Heart right ventricle (tissue), 16 donors: ENCODE data around the gene NPAS4. TPM values are rescaled to one million over a fixed set of nuclear protein-coding genes. Genes with fewer than 3 reads are reported as not detected.

Source experiments
- ATAC-seq, 8 donors: fragments of 200-7000 bp; cut with Tn5 transposase; one replicate each; pipeline ENCODE4 v1.9.1; 2020; ENCODE audit warnings: mild to moderate bottlenecking in 8 of 8, moderate library complexity in 8 of 8, moderate number of reproducible peaks in 1 of 8
- DNase-seq, 2 donors: peaks; one replicate each; pipeline ENCODE4 v3.0.0-alpha.2; 2020
- H3K27ac ChIP-seq, 10 donors: fragments of 200-600 bp; sonication (generic) in 2 of 10; one replicate each; pipeline versions ENCODE4 v1.5.0 to v1.8.0; 2020 to 2022; ENCODE audit warnings: mild to moderate bottlenecking in 3 of 10
- H3K27me3 ChIP-seq, 7 donors: fragments of 200-600 bp; one replicate each; pipeline ENCODE4 v1.8.0; 2021 to 2022; ENCODE audit warnings: mild to moderate bottlenecking in 2 of 7
- H3K36me3 ChIP-seq, 9 donors: fragments of 200-600 bp; sonication (generic) in 1 of 9; one replicate each; pipeline versions ENCODE4 v1.5.0 to v1.8.0; 2020 to 2022; ENCODE audit warnings: mild to moderate bottlenecking in 2 of 9
- H3K4me1 ChIP-seq, 9 donors: fragments of 200-600 bp; sonication (generic) in 1 of 9; one replicate each; pipeline versions ENCODE4 v1.5.0 to v1.8.0; 2020 to 2022; ENCODE audit warnings: mild to moderate bottlenecking in 4 of 9
- H3K4me3 ChIP-seq, 10 donors: fragments of 200-600 bp; sonication (generic) in 2 of 10; one replicate each; pipeline versions ENCODE4 v1.5.0 to v1.8.0; 2020 to 2022; ENCODE audit warnings: mild to moderate bottlenecking in 7 of 10, moderate library complexity in 2 of 10
- H3K9me3 ChIP-seq, 11 donors: fragments of 200-600 bp in 10 of 11; sonication (generic) in 2 of 11; one replicate each; pipeline versions ENCODE4 v1.5.0 to v1.8.0; 2013 to 2022; ENCODE audit warnings: mild to moderate bottlenecking in 2 of 11, control low read depth in 1 of 11, moderate library complexity in 1 of 11
- CTCF ChIP-seq, 9 donors: fragments of 200-600 bp; sonication (generic) in 2 of 9; IDR thresholded peaks; one replicate each; pipeline versions ENCODE4 v1.5.0 to v1.8.0; 2021 to 2022; ENCODE audit warnings: antibody characterized with exemption in 9 of 9, mild to moderate bottlenecking in 5 of 9, moderate library complexity in 1 of 9
- WGBS, 2 donors: extraction: QIAGEN DNeasy Blood & Tissue Kit; methylation state at CpG; one replicate each; pipeline ENCODE4 v1.1.7; 2013; ENCODE audit warnings: inconsistent platforms in 1 of 2; 5-methylcytosine and 5-hydroxymethylcytosine counted together
- intact Hi-C, 10 donors: fragments of 100-400 bp; cut with DNase I; formaldehyde crosslinking; loops; one replicate each; pipeline versions ENCODE4 v1.11.1 to v1.14.2; 2022
- polyA plus RNA-seq, 2 donors: library from polyadenylated mRNA; stranded (reverse); fragments of 200-250 nt; gene quantifications; one replicate each; pipeline ENCODE4 v1.2.3, GENCODE V29; 2013
- total RNA-seq, 10 donors: library from RNA; stranded (reverse); fragmentation: NEBNext Ultra II Directional in 3 of 10; extraction: Animal tissue kit (Norgen Biotek cat#: 25700) in 3 of 10; gene quantifications; one replicate each; pipeline versions ENCODE4 v1.2.1 to v1.2.4, GENCODE V29; 2021 to 2023
- donor health status: Arrhythmogenic right ventricular cardiomyopathy.
- donor health status: ischemic (EF 13 %, LVEDD 7.1; RV severe dilation, severe dysfunction).
- donor health status: healthy with polysubstance abuse.
- donor health status: DM: no; HTN: yes; CAD: no.
- donor health status: DM: no; HTN: no; CAD: no.
- donor health status: ischemic (EF 25% LVEDD 6.9; RV normal size, moderate dysfunction).
- donor health status: ischemic (EF 25% LVEDD 5.7; RV mildly dilated, moderate dysfunction).
- donor health status: healthy.
- donor health status: DM: yes; HTN: yes; CAD: no.
- donor health status: Ischemic cardiomyopathy.
- donor health status: ischemic (EF 35%, LVEDD 5.7; RV mildly dilated, moderate dysfunction).
- donor health status: nonischemic (EF 11% LVEDD 7.7; RV severe dilation, severe dysfunction).
- donor health status: DM: yes; HTN: yes; CAD: no.
- donor health status: PGD.
- donor health status: ischemic (EF 29% LVEDD 5.4; RV normal size, mild dysfunction).
- donor health status: nonischemic (EF 23%, LVEDD 6.1; RV moderate dilation, normal function).

Gene NPAS4
- total and polyA plus RNA-seq, 12 donors: 0.04 TPM; not detected in 11

GRCh38 chr11:66407651-66408050 is 13.2 kb upstream of the NPAS4 start:
- H3K36me3 ChIP-seq: no peaks in the 10 kb centered on the region
- H3K9me3 ChIP-seq: no peaks in the 10 kb centered on the region
- peaks cover 0 to 11% (median 7%) of the 10 kb centered on the region in 9 donors for H3K4me1 ChIP-seq
- peaks cover 0 to 32% (median 26%) of the 10 kb centered on the region in 7 donors for H3K27me3 ChIP-seq
- no peak for TF ChIP-seq CTCF (IDR thresholded peaks at IDR 0.05)
- intact Hi-C loops: loop anchor here in 9 of 10 donors (1.0 to 10.0 kb wide), 12 partner anchors 23 to 427 kb away; partner anchors contain the start of genes MRPL11 (in 1 of the 9) and RBM4B (in 1 of the 9)
- DNase-seq: no peak
- no peak for ATAC-seq
- 49 to 55% methylated on average over 5 of the region's 5 CpGs for WGBS, 2 donors
- no peak overlapping the region for H3K27ac ChIP-seq
- H3K4me3 ChIP-seq: no peak overlapping the region

- TF ChIP-seq CTCF (IDR thresholded peaks at IDR 0.05): peak; percentile 100
- intact Hi-C loops: loop anchor here in 9 of 10 donors (1.0 to 10.0 kb wide), 12 partner anchors 22 to 426 kb away; partner anchors contain the start of genes MRPL11 (in 1 of the 9) and RBM4B (in 1 of the 9)
- no peaks in the 10 kb centered on the region for H3K36me3 ChIP-seq
- H3K27ac ChIP-seq: peak overlapping the region in 3 of 10 donors; percentile 18 to 49 (median 40)
- peak; percentile 85 to 95 (median 91) for ATAC-seq
- H3K27me3 ChIP-seq: peaks cover 0 to 37% (median 20%) of the 10 kb centered on the region in 7 donors
- no peaks in the 10 kb centered on the region for H3K9me3 ChIP-seq
- H3K4me1 ChIP-seq: peaks cover 0 to 11% (median 7%) of the 10 kb centered on the region in 9 donors
- peak; percentile 87 to 89 for DNase-seq
- peak overlapping the region; percentile 9 to 53 (median 47) for H3K4me3 ChIP-seq
- whole genome bisulfite sequencing, 2 donors: 1% methylated on average over 60 to 63 of the region's 63 CpGs
Observed at GRCh38 chr11:66408488-66409214, 12.2 kb upstream of the NPAS4 start.

GRCh38 chr11:66409226-66409625 is 11.6 kb upstream of the NPAS4 start:
- Histone ChIP-seq H3K4me3 (peak overlapping the region in 8 of 10 donors; percentile 9 to 53 (median 47)), H3K27ac (peak overlapping the region in 2 of 10 donors; percentile 25 to 40), H3K36me3 (no peaks in the 10 kb centered on the region), H3K27me3 (peaks cover 0 to 37% (median 18%) of the 10 kb centered on the region in 7 donors), H3K4me1 (peaks cover 0 to 11% (median 7%) of the 10 kb centered on the region in 9 donors), H3K9me3 (no peaks in the 10 kb centered on the region)
- DNase-seq: no peak
- ATAC-seq: no peak
- TF ChIP-seq CTCF (IDR thresholded peaks at IDR 0.05): no peak
- WGBS, 2 donors: 17 to 39% methylated on average over 7 to 15 of the region's 15 CpGs
- intact Hi-C loops: loop anchor here in 9 of 10 donors (2.0 to 10.0 kb wide), 10 partner anchors 22 to 426 kb away; partner anchors contain the start of genes MRPL11 (in 1 of the 9) and RBM4B (in 1 of the 9)

- H3K4me3 ChIP-seq: no peak overlapping the region
- WGBS, 2 donors: 84 to 88% methylated on average over 12 of the region's 12 CpGs
- no peak for DNase-seq
- intact Hi-C loops: loop anchor here in 4 of 10 donors (5.0 to 10.0 kb wide), 3 partner anchors 267 to 425 kb away; partner anchors contain the start of gene RBM4B (in 1 of the 4)
- H3K36me3 ChIP-seq: no peaks in the 10 kb centered on the region
- H3K27ac ChIP-seq: no peak overlapping the region
- H3K9me3 ChIP-seq: no peaks in the 10 kb centered on the region
- H3K27me3 ChIP-seq: peaks cover 0 to 30% (median 16%) of the 10 kb centered on the region in 7 donors
- H3K4me1 ChIP-seq: peaks cover 0 to 11% (median 7%) of the 10 kb centered on the region in 9 donors
- no peak for TF ChIP-seq CTCF (IDR thresholded peaks at IDR 0.05)
- no peak for ATAC-seq
Observed at GRCh38 chr11:66410191-66410590, 10.6 kb upstream of the NPAS4 start.
